ENCODE data around the gene IRS2.

DNA sequence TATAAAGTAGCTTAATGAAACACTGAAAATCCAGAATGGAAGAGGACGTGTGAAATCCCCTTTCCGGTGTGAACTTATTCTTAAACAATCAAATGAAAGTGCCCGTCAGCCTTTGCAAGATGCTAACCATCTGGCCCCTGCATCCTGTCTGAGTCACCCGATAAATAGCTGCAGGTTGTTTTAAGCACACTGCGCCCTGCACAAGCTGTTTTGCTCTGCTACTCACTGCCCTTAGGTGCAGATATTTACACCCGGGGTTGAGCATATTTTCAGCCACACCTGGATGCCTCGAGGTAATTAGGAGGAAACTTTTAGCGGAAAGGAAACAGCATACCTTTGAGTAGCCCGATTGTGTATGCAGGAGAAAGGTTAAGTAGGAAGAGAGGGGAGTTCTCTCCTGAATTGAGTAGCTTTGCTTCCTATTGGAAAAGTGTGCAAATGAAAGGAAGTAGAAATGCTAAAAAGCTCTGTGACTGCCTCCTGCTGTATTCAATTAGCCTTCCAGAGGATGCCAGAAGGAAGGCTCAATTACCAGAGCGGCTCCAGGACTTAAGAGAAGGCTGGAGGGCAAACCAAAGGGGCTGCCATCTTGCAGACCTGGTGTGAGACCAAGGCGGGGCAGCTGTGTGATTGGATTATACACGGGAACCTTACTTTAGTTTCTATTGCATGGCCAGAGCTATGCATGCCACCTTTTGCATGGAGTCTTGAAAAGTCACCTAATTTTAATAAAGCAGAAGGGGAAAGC is 42.5 kb downstream of the IRS2 start:
- TF ChIP-seq, protein P1, sequence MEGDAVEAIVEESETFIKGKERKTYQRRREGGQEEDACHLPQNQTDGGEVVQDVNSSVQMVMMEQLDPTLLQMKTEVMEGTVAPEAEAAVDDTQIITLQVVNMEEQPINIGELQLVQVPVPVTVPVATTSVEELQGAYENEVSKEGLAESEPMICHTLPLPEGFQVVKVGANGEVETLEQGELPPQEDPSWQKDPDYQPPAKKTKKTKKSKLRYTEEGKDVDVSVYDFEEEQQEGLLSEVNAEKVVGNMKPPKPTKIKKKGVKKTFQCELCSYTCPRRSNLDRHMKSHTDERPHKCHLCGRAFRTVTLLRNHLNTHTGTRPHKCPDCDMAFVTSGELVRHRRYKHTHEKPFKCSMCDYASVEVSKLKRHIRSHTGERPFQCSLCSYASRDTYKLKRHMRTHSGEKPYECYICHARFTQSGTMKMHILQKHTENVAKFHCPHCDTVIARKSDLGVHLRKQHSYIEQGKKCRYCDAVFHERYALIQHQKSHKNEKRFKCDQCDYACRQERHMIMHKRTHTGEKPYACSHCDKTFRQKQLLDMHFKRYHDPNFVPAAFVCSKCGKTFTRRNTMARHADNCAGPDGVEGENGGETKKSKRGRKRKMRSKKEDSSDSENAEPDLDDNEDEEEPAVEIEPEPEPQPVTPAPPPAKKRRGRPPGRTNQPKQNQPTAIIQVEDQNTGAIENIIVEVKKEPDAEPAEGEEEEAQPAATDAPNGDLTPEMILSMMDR (IDR thresholded peaks at IDR 0.05) = no peak
- TF ChIP-seq, protein P2, sequence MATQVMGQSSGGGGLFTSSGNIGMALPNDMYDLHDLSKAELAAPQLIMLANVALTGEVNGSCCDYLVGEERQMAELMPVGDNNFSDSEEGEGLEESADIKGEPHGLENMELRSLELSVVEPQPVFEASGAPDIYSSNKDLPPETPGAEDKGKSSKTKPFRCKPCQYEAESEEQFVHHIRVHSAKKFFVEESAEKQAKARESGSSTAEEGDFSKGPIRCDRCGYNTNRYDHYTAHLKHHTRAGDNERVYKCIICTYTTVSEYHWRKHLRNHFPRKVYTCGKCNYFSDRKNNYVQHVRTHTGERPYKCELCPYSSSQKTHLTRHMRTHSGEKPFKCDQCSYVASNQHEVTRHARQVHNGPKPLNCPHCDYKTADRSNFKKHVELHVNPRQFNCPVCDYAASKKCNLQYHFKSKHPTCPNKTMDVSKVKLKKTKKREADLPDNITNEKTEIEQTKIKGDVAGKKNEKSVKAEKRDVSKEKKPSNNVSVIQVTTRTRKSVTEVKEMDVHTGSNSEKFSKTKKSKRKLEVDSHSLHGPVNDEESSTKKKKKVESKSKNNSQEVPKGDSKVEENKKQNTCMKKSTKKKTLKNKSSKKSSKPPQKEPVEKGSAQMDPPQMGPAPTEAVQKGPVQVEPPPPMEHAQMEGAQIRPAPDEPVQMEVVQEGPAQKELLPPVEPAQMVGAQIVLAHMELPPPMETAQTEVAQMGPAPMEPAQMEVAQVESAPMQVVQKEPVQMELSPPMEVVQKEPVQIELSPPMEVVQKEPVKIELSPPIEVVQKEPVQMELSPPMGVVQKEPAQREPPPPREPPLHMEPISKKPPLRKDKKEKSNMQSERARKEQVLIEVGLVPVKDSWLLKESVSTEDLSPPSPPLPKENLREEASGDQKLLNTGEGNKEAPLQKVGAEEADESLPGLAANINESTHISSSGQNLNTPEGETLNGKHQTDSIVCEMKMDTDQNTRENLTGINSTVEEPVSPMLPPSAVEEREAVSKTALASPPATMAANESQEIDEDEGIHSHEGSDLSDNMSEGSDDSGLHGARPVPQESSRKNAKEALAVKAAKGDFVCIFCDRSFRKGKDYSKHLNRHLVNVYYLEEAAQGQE (IDR thresholded peaks at IDR 0.05; ENCODE audit: insufficient read depth in 1 of 2, low read depth in 2 of 2, low read length in 1 of 2) = no peak
- no peak for TF ChIP-seq POLR2AphosphoS5 (IDR thresholded peaks at IDR 0.05; ENCODE audit: low read depth, low read length)
